SH-SY5Y (cell line): ENCODE data around the gene RBM23.

ENCODE experiments used
- GATA2 ChIP-seq: IDR thresholded peaks from 2 replicates; pipeline ENCODE4 v1.6.1; 2011; ENCODE audit warnings: mild to moderate bottlenecking, low read depth, low read length
- GATA3 ChIP-seq: IDR thresholded peaks from 2 replicates; pipeline ENCODE4 v1.6.1; 2011; ENCODE audit warnings: low read depth, mild to moderate bottlenecking, low read length, moderate library complexity

GRCh38 chr14:22884076-22884737 is 34.7 kb downstream of the RBM23 start:
- TF ChIP-seq GATA2 = no peak
- no peak for TF ChIP-seq GATA3
